ENCODE results near the gene SMPD3.

SMPD3 gene

DNA sequence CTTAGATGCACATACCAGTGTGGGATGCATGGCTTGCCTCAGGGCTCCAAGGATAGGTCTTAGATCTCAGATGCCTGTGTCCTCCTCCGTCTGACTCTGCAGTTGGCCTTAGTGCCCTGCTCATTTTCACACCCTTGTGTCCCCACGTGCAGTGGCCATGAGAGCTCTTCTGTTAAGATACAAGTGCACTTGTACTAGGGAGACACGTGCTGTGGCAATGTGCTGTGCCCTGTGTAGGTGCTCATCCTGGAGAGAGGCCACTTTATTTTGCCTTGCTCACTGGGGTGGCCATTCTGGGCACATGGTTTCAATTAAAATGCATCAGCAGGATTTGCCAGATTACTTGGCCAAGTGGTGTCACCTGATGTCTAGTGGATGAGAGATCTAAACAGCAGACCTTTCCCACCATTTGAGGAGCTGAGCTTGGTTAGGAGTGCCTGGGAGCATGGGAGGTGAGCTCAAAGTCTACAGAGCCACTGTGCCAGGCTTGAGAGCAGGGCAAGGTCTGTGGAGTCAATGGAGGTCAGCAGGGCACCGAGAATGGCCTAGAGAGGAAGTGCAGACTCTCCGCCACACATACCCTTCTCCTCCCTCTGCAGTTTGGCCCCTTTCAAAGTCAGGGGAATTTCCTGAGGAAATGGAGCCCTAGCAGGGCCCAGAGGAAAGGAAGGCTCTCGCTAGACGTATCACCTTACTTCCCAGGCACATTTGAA lies 25.2 kb upstream of the SMPD3 start:
- H3K9me3 ChIP-seq (ENCODE audit: control insufficient read depth, low read length) = no peaks in the 10 kb centered on the region
- no peaks in the 10 kb centered on the region for H3K4me1 ChIP-seq (ENCODE audit: control insufficient read depth, insufficient read depth, low read length)
- H3K4me3 ChIP-seq (ENCODE audit: insufficient read depth, low read depth, low read length) = no peak overlapping the region
- H3K36me3 ChIP-seq (ENCODE audit: control insufficient read depth, insufficient read depth, low read length) = no peaks in the 10 kb centered on the region
- WGBS, 2 experiments = 91% methylated on average over 6 to 7 of the region's 7 CpGs
- no peaks in the 10 kb centered on the region for H3K27me3 ChIP-seq (ENCODE audit: control insufficient read depth, insufficient read depth, low read length, poor library complexity, severe bottlenecking)
- no peak overlapping the region for H3K27ac ChIP-seq (ENCODE audit: insufficient read depth, low read depth, low read length, poor library complexity, severe bottlenecking)

DNA sequence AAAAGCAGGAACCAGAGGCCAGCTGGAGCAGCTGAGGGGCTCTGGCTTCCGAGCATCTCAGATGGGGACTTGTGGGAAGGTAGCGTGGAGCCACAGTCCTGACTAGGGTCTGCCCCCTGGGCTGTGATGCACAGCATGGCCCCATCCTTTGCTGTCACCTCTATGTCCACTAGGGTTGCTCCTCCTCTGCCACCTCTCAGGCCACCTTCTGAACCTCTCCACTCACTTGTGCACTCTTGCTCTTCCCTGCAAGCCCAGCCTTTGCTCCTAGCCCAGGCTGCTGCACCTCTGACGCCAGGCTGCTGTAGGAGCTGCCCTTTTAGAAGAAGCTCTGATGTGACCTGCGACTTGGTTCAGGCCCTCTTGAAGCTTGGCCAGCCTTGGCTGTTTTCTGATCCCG lies 24.3 kb upstream of the SMPD3 start:
- H3K4me1 ChIP-seq (ENCODE audit: control insufficient read depth, insufficient read depth, low read length) = no peaks in the 10 kb centered on the region
- H3K9me3 ChIP-seq (ENCODE audit: control insufficient read depth, low read length) = no peaks in the 10 kb centered on the region
- 93 to 94% methylated on average over 5 of the region's 5 CpGs for WGBS, 2 experiments

DNA sequence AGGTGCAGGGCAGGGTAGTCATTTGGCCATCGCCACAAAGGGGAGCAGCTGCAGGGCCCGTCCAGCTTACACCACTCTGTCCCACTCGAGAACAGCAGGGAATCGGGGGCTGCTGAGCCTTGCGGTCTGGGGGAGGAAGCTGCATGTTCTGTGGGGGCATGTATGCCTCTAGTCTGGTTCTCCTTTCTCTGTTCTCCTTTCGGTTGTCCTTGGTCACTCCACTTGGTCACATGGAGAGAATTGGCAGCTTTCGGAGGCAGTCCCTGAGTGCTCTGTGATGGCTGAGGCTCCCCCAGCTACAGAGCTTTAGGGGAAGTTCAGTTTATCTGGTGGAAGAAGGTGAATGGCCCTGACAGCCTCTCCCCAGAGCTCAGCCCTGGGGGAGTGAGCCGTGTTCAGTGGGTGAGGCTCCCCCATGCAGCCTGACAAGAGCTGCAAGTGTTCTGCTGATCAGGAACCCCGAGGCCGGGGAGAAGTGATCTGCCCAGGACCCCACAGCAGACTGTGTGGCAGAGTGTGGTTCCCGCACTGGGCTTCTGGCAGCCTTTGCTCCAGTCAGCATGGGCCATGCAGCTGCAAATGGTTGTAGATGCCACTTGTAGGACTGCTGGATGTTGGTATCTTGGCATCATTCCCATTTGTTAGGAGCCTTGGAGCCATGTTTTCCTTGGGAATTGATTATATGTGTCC lies 22.3 kb upstream of the SMPD3 start:
- no peaks in the 10 kb centered on the region for H3K4me1 ChIP-seq (ENCODE audit: control insufficient read depth, insufficient read depth, low read length)
- H3K9me3 ChIP-seq (ENCODE audit: control insufficient read depth, low read length) = no peaks in the 10 kb centered on the region
- 85 to 87% methylated on average over 11 of the region's 11 CpGs for WGBS, 2 experiments
- H3K27me3 ChIP-seq (ENCODE audit: control insufficient read depth, insufficient read depth, low read length, poor library complexity, severe bottlenecking) = no peaks in the 10 kb centered on the region
- H3K4me3 ChIP-seq (ENCODE audit: insufficient read depth, low read depth, low read length) = no peak overlapping the region
- H3K36me3 ChIP-seq (ENCODE audit: control insufficient read depth, insufficient read depth, low read length) = no peaks in the 10 kb centered on the region
- no peak overlapping the region for H3K27ac ChIP-seq (ENCODE audit: insufficient read depth, low read depth, low read length, poor library complexity, severe bottlenecking)

More for the DNA sequence above, 24.3 kb upstream of the SMPD3 start:
- H3K4me3 ChIP-seq (ENCODE audit: insufficient read depth, low read depth, low read length) = no peak overlapping the region
- H3K27ac ChIP-seq (ENCODE audit: insufficient read depth, low read depth, low read length, poor library complexity, severe bottlenecking) = no peak overlapping the region
- H3K36me3 ChIP-seq (ENCODE audit: control insufficient read depth, insufficient read depth, low read length) = no peaks in the 10 kb centered on the region
- no peaks in the 10 kb centered on the region for H3K27me3 ChIP-seq (ENCODE audit: control insufficient read depth, insufficient read depth, low read length, poor library complexity, severe bottlenecking)

DNA sequence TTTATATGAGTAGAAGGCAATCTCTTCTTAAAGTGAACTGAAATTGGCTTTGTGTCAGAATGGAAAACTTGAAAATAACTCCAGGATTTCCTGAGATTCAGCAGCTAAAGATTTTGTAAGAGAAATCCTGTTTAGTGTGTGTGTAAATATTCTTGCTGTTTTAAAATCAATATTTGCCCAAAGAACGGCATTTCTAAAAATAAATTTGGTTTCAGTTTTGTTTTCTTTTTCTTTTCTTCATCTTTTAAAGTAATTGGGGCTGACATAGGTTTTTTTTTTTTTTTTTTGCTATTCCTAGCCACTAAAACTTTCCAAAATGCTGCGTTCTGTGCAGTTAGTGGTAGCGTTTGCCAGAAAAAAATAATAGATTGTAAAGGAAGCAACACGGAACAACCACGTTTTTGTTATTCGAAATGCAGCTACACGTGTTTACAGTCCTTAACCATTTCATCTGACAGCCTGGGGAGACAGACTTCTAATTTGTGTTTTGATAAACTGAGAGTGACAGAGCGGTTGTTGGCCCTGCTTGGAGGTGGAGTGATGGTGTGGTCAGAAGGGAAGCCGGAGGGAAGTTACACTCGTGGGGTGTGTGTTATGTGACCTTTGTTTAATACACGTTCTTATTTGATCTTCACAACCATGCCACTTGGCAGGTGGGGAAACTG lies 21.6 kb upstream of the SMPD3 start:
- H3K36me3 ChIP-seq (ENCODE audit: control insufficient read depth, insufficient read depth, low read length) = no peaks in the 10 kb centered on the region
- 72 to 76% methylated on average over 10 of the region's 11 CpGs for WGBS, 2 experiments
- no peak overlapping the region for H3K27ac ChIP-seq (ENCODE audit: insufficient read depth, low read depth, low read length, poor library complexity, severe bottlenecking)
- H3K9me3 ChIP-seq (ENCODE audit: control insufficient read depth, low read length) = no peaks in the 10 kb centered on the region
- H3K4me3 ChIP-seq (ENCODE audit: insufficient read depth, low read depth, low read length) = no peak overlapping the region
- no peaks in the 10 kb centered on the region for H3K4me1 ChIP-seq (ENCODE audit: control insufficient read depth, insufficient read depth, low read length)
- no peaks in the 10 kb centered on the region for H3K27me3 ChIP-seq (ENCODE audit: control insufficient read depth, insufficient read depth, low read length, poor library complexity, severe bottlenecking)

DNA sequence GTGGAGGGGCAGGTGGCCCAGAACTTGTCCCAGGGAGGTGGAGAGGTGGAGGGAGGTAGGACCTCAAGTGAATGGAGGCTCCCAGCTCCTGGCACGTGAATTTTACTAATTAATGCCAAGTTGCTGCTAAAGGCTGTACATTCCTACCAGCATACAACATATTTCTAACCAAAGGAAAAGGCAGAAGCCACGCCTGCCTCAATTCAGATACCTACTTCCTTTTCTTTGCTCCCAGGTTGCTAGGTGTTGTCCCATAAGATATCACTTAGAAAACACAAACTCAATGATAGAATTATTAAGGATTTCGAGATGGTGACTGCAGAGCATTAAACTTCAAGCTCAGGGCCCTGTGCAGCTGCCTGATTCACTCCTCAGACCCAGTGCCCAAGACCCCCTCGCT lies 20.5 kb upstream of the SMPD3 start:
- Histone ChIP-seq H3K4me1 (ENCODE audit: control insufficient read depth, insufficient read depth, low read length) (no peaks in the 10 kb centered on the region), H3K36me3 (ENCODE audit: control insufficient read depth, insufficient read depth, low read length) (no peaks in the 10 kb centered on the region), H3K27me3 (ENCODE audit: control insufficient read depth, insufficient read depth, low read length, poor library complexity, severe bottlenecking) (no peaks in the 10 kb centered on the region), H3K9me3 (ENCODE audit: control insufficient read depth, low read length) (no peaks in the 10 kb centered on the region), H3K27ac (ENCODE audit: insufficient read depth, low read depth, low read length, poor library complexity, severe bottlenecking) (no peak overlapping the region), H3K4me3 (ENCODE audit: insufficient read depth, low read depth, low read length) (no peak overlapping the region)
- WGBS, 2 experiments = 91 to 92% methylated on average over 4 of the region's 4 CpGs

DNA sequence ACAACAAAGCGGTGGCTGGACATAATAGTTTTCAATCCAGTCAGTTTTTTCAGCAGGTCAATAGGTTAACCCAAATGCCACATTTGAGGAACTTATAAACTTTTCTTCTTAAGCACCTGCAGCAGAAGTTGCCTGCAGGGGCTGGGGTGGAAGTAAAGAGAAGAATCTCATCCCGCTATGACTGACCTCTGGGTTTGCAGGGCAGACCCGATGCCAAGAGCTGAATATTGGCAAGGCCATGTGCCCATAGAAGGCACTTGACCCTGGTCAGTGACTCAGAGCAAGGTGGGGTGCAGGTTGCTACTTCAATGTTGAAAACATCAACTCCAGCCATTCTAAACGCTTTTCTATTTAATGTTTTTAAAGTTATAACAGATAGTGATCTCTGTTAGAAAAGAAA lies 17.9 kb upstream of the SMPD3 start:
- no peak overlapping the region for H3K27ac ChIP-seq (ENCODE audit: insufficient read depth, low read depth, low read length, poor library complexity, severe bottlenecking)
- no peaks in the 10 kb centered on the region for H3K27me3 ChIP-seq (ENCODE audit: control insufficient read depth, insufficient read depth, low read length, poor library complexity, severe bottlenecking)
- H3K4me3 ChIP-seq (ENCODE audit: insufficient read depth, low read depth, low read length) = no peak overlapping the region
- H3K4me1 ChIP-seq (ENCODE audit: control insufficient read depth, insufficient read depth, low read length) = no peaks in the 10 kb centered on the region
- 95 to 96% methylated on average over 3 to 4 of the region's 4 CpGs for WGBS, 2 experiments
- no peaks in the 10 kb centered on the region for H3K36me3 ChIP-seq (ENCODE audit: control insufficient read depth, insufficient read depth, low read length)
- no peaks in the 10 kb centered on the region for H3K9me3 ChIP-seq (ENCODE audit: control insufficient read depth, low read length)

DNA sequence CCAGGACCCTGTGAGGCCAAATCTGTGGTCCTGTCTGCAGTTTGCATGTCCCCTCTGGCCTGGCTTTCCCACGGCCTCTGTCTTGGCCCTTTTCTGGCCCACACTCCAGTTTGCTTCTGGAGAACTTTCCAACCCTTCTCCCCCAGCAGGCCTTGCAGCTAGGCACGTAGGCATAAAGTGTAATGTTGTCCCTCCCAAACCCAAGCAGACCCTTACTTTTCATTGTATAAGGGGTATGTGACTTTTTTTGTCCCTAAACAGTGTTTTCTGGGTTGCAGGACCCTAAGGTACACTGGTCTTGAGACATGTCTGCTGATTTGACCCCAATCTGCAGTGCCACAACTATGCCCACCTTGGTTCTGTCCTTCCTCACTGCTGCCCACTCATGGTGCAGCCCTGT lies 15.6 kb upstream of the SMPD3 start:
- no peaks in the 10 kb centered on the region for H3K27me3 ChIP-seq (ENCODE audit: control insufficient read depth, insufficient read depth, low read length, poor library complexity, severe bottlenecking)
- H3K36me3 ChIP-seq (ENCODE audit: control insufficient read depth, insufficient read depth, low read length) = no peaks in the 10 kb centered on the region
- H3K27ac ChIP-seq (ENCODE audit: insufficient read depth, low read depth, low read length, poor library complexity, severe bottlenecking) = no peak overlapping the region
- WGBS, 2 experiments = 85 to 89% methylated on average over 1 to 2 of the region's 2 CpGs
- H3K4me1 ChIP-seq (ENCODE audit: control insufficient read depth, insufficient read depth, low read length) = no peaks in the 10 kb centered on the region
- no peaks in the 10 kb centered on the region for H3K9me3 ChIP-seq (ENCODE audit: control insufficient read depth, low read length)
- no peak overlapping the region for H3K4me3 ChIP-seq (ENCODE audit: insufficient read depth, low read depth, low read length)

DNA sequence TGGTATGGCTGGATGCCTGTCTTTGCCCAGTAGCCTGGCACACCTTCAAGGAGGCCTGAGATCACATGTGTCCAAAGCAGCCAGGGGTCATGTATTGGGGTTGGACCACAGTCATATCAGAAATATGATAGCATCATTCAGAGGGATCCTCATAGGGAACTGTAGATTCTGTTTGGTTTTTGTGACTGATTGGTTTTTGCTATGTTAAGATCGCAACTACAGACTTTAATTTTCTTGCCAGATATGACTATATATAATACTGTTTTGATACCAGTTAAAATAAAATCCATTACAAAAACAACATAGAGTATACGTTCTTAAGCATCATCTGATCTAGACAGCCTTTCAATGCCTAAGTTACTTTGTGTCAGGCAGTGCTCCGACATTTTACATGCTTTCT lies 11.8 kb upstream of the SMPD3 start:
- Histone ChIP-seq H3K27ac (ENCODE audit: insufficient read depth, low read depth, low read length, poor library complexity, severe bottlenecking) (no peak overlapping the region), H3K27me3 (ENCODE audit: control insufficient read depth, insufficient read depth, low read length, poor library complexity, severe bottlenecking) (no peaks in the 10 kb centered on the region), H3K36me3 (ENCODE audit: control insufficient read depth, insufficient read depth, low read length) (no peaks in the 10 kb centered on the region), H3K4me3 (ENCODE audit: insufficient read depth, low read depth, low read length) (no peak overlapping the region), H3K4me1 (ENCODE audit: control insufficient read depth, insufficient read depth, low read length) (no peaks in the 10 kb centered on the region), H3K9me3 (ENCODE audit: control insufficient read depth, low read length) (no peaks in the 10 kb centered on the region)
- WGBS, 2 experiments = 85 to 86% methylated on average over 2 of the region's 3 CpGs

DNA sequence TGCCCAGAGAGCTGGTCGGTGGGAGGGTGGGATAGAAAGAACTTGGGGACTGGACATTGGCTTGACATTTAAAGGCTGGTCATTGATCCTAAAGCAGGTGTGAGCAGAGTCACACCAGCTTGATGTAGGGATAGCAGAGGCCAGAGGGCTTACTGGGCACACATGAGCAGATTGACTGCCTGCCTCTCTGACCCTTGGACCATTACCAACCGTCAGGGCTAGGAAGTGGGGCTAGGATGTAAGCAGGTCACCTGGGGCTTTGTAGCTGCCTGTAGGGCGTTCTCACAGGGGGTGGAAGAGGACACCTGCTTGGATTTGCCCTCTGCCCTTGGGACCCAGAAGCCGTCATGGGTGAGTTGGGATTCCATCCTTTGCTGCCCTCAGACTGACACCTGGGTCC lies 11.1 kb upstream of the SMPD3 start:
- no peak overlapping the region for H3K27ac ChIP-seq (ENCODE audit: insufficient read depth, low read depth, low read length, poor library complexity, severe bottlenecking)
- no peaks in the 10 kb centered on the region for H3K27me3 ChIP-seq (ENCODE audit: control insufficient read depth, insufficient read depth, low read length, poor library complexity, severe bottlenecking)
- no peak overlapping the region for H3K4me3 ChIP-seq (ENCODE audit: insufficient read depth, low read depth, low read length)
- 88 to 92% methylated on average over 4 of the region's 4 CpGs for WGBS, 2 experiments
- H3K36me3 ChIP-seq (ENCODE audit: control insufficient read depth, insufficient read depth, low read length) = no peaks in the 10 kb centered on the region
- no peaks in the 10 kb centered on the region for H3K9me3 ChIP-seq (ENCODE audit: control insufficient read depth, low read length)
- no peaks in the 10 kb centered on the region for H3K4me1 ChIP-seq (ENCODE audit: control insufficient read depth, insufficient read depth, low read length)

DNA sequence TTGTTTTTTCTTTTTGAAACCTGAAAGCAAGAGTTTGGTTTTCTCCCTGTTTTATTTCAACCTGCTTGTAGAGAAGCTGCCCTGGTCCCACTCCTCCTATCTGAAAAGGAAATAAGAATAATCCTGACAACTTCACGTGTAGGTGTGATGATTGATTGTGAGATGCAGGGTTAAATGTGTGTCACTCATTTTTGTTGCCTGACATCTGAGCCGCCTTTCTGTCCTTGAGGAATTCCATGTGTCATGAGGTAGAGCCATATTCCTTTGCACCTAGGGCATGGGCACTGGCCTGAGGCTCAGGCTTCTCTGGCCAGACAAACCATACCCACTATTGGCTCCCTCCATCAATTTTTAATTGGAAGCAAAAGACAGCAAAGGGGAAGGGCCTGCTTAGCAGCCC lies 10.2 kb upstream of the SMPD3 start:
- Histone ChIP-seq H3K36me3 (ENCODE audit: control insufficient read depth, insufficient read depth, low read length) (no peaks in the 10 kb centered on the region), H3K4me1 (ENCODE audit: control insufficient read depth, insufficient read depth, low read length) (no peaks in the 10 kb centered on the region), H3K9me3 (ENCODE audit: control insufficient read depth, low read length) (no peaks in the 10 kb centered on the region), H3K27ac (ENCODE audit: insufficient read depth, low read depth, low read length, poor library complexity, severe bottlenecking) (no peak overlapping the region), H3K27me3 (ENCODE audit: control insufficient read depth, insufficient read depth, low read length, poor library complexity, severe bottlenecking) (no peaks in the 10 kb centered on the region), H3K4me3 (ENCODE audit: insufficient read depth, low read depth, low read length) (no peak overlapping the region)
- WGBS, 2 experiments = 87 to 94% methylated on average over 2 of the region's 2 CpGs

All from ectodermal cell (in vitro differentiated cells).